MM.1S (cell line): Measurements from ENCODE around the gene DECR2.

Experiments
- DNase-seq: peaks from one replicate; pipeline ENCODE4 v3.0.0-alpha.2; 2015
- H2AFZ ChIP-seq: fragments of 300-600 bp; sonication (generic); 2 replicates; pipeline ENCODE4 v1.6.0; 2016; ENCODE audit warnings: antibody characterized with exemption, low read length
- H3F3A ChIP-seq: fragments of 300-600 bp; sonication (generic); 2 replicates; pipeline ENCODE4 v1.6.1; 2016; ENCODE audit warnings: mild to moderate bottlenecking, antibody characterized with exemption, low read length, moderate library complexity, mixed read lengths; ENCODE audit not compliant: insufficient read depth
- H3K27ac ChIP-seq: fragments of 300-600 bp; sonication (generic); 2 replicates; pipeline ENCODE4 v1.5.1; 2016; ENCODE audit warnings: mild to moderate bottlenecking, low read length
- H3K27me3 ChIP-seq: fragments of 300-600 bp; sonication (generic); replicated peaks from 2 replicates; pipeline ENCODE4 v1.6.0; 2016; ENCODE audit warnings: low read length; ENCODE audit not compliant: insufficient read depth
- H3K36me3 ChIP-seq: fragments of 300-600 bp; sonication (generic); replicated peaks from 2 replicates; pipeline ENCODE4 v1.6.1; 2016; ENCODE audit warnings: mild to moderate bottlenecking, low read length, mixed read lengths; ENCODE audit not compliant: insufficient read depth
- H3K4me1 ChIP-seq: fragments of 300-600 bp; sonication (generic); 2 replicates; pipeline ENCODE4 v1.6.1; 2016; ENCODE audit warnings: low read length, mixed read lengths
- H3K4me2 ChIP-seq: fragments of 300-600 bp; sonication (generic); 2 replicates; pipeline ENCODE4 v1.6.0; 2016; ENCODE audit warnings: low read depth, low read length
- H3K4me3 ChIP-seq: fragments of 300-600 bp; sonication (generic); 2 replicates; pipeline ENCODE4 v1.5.1; 2016; ENCODE audit warnings: low read length, mixed read lengths
- H3K79me2 ChIP-seq: fragments of 300-600 bp; sonication (generic); 2 replicates; pipeline ENCODE4 v1.6.1; 2016; ENCODE audit warnings: mixed run types, low read length, mixed read lengths
- H3K9ac ChIP-seq: fragments of 300-600 bp; sonication (generic); 2 replicates; pipeline ENCODE4 v1.6.1; 2016; ENCODE audit warnings: low read length, mixed read lengths
- H3K9me2 ChIP-seq: fragments of 300-600 bp; sonication (generic); replicated peaks from 2 replicates; pipeline ENCODE4 v1.6.1; 2016; ENCODE audit warnings: mild to moderate bottlenecking, low read length, mixed read lengths; ENCODE audit not compliant: insufficient read depth
- H3K9me3 ChIP-seq: fragments of 300-600 bp; sonication (generic); replicated peaks from 2 replicates; pipeline ENCODE4 v1.6.1; 2016; ENCODE audit warnings: mild to moderate bottlenecking, low read length, mixed read lengths; ENCODE audit not compliant: insufficient read depth
- H4K20me1 ChIP-seq: fragments of 300-600 bp; sonication (generic); 2 replicates; pipeline ENCODE4 v1.6.1; 2016; ENCODE audit warnings: mild to moderate bottlenecking, low read length, moderate library complexity, mixed read lengths; ENCODE audit not compliant: insufficient read depth
- CTCF ChIP-seq: fragments of 300-600 bp; sonication (generic); IDR thresholded peaks from 2 replicates; pipeline ENCODE4 v1.5.1; 2016; ENCODE audit warnings: antibody characterized with exemption, low read length, mixed read lengths
- EZH2 ChIP-seq: fragments of 300-600 bp; sonication (generic); optimal IDR thresholded peaks from 2 replicates; pipeline ENCODE3; 2017; ENCODE audit warnings: low read depth, mild to moderate bottlenecking, antibody characterized with exemption, low read length, mixed read lengths
- EZH2phosphoT487 ChIP-seq: fragments of 300-600 bp; sonication (generic); IDR thresholded peaks from 2 replicates; pipeline ENCODE4 v1.6.1; 2018; ENCODE audit warnings: antibody characterized with exemption, low read length

DECR2 gene

GRCh38 chr16:381012-381788 is 20.5 kb upstream of the DECR2 start:
- Histone ChIP-seq H3K79me2 (peaks cover 29% of the 10 kb centered on the region), H3K27me3 (no peaks in the 10 kb centered on the region), H3K4me2 (peak overlapping the region; percentile 96), H3K9me3 (no peaks in the 10 kb centered on the region), H3F3A (peaks cover 5% of the 10 kb centered on the region), H4K20me1 (no peaks in the 10 kb centered on the region), H3K4me1 (peaks cover 8% of the 10 kb centered on the region), H3K4me3 (peak overlapping the region; percentile 82), H2AFZ (peak overlapping the region; percentile 65), H3K9ac (peak overlapping the region; percentile 74), H3K27ac (no peak overlapping the region), H3K36me3 (no peaks in the 10 kb centered on the region), H3K9me2 (no peaks in the 10 kb centered on the region)
- DNase-seq, result no peak
- TF ChIP-seq EZH2phosphoT487, result no peak
- no peak for TF ChIP-seq EZH2
- TF ChIP-seq CTCF, result no peak

GRCh38 chr16:381789-382717 is 19.6 kb upstream of the DECR2 start, which contains the start of gene PGAP6:
TSS of gene PGAP6 (minus strand) at chr16:381978. CDS start at chr16:381821, 157 bp downstream.
- H3K79me2 ChIP-seq, result peaks cover 29% of the 10 kb centered on the region
- no peak for TF ChIP-seq CTCF
- no peak for TF ChIP-seq EZH2phosphoT487
- no peak for TF ChIP-seq EZH2
- peaks cover 13% of the 10 kb centered on the region for H3F3A ChIP-seq
- peak within 1 kb of the TSS; percentile 90 for H3K4me3 ChIP-seq
- no peaks in the 10 kb centered on the region for H3K36me3 ChIP-seq
- H3K4me2 ChIP-seq, result peak within 1 kb of the TSS; percentile 100
- no peak within 1 kb of the TSS for H3K27ac ChIP-seq
- H3K9me3 ChIP-seq, result no peaks in the 10 kb centered on the region
- peak within 1 kb of the TSS; percentile 77 for H3K9ac ChIP-seq
- DNase-seq, result peak; percentile 76
- H3K4me1 ChIP-seq, result peaks cover 16% of the 10 kb centered on the region
- no peaks in the 10 kb centered on the region for H4K20me1 ChIP-seq
- H3K27me3 ChIP-seq, result no peaks in the 10 kb centered on the region
- H2AFZ ChIP-seq, result peak within 1 kb of the TSS; percentile 93
- H3K9me2 ChIP-seq, result no peaks in the 10 kb centered on the region

- no peaks in the 10 kb centered on the region for H3K36me3 ChIP-seq
- no peaks in the 10 kb centered on the region for H3K9me3 ChIP-seq
Observed at GRCh38 chr16:383326-384051, 18.2 kb upstream of the DECR2 start.

More at GRCh38 chr16:383326-384051, 18.2 kb upstream of the DECR2 start:
- no peaks in the 10 kb centered on the region for H3K9me2 ChIP-seq
- H3K27ac ChIP-seq, result no peak overlapping the region
- H3K9ac ChIP-seq, result no peak overlapping the region
- no peak for DNase-seq
- H3F3A ChIP-seq, result peaks cover 13% of the 10 kb centered on the region
- peaks cover 29% of the 10 kb centered on the region for H3K79me2 ChIP-seq
- no peaks in the 10 kb centered on the region for H3K27me3 ChIP-seq
- no peak overlapping the region for H2AFZ ChIP-seq
- peak overlapping the region; percentile 100; the same call in 1 of the 2 replicates for H3K4me2 ChIP-seq
- no peaks in the 10 kb centered on the region for H4K20me1 ChIP-seq
- H3K4me3 ChIP-seq, result no peak overlapping the region
- peaks cover 16% of the 10 kb centered on the region for H3K4me1 ChIP-seq
- TF ChIP-seq EZH2, result no peak
- TF ChIP-seq EZH2phosphoT487, result no peak
- TF ChIP-seq CTCF, result no peak
